ENCODE measurements around the gene EXOG.
"Not testable (repeated sequence)": the region's sequence is repeated elsewhere in the genome, so short reads cannot be mapped to it uniquely, and the experiment has no call there.

Gene EXOG

DNA sequence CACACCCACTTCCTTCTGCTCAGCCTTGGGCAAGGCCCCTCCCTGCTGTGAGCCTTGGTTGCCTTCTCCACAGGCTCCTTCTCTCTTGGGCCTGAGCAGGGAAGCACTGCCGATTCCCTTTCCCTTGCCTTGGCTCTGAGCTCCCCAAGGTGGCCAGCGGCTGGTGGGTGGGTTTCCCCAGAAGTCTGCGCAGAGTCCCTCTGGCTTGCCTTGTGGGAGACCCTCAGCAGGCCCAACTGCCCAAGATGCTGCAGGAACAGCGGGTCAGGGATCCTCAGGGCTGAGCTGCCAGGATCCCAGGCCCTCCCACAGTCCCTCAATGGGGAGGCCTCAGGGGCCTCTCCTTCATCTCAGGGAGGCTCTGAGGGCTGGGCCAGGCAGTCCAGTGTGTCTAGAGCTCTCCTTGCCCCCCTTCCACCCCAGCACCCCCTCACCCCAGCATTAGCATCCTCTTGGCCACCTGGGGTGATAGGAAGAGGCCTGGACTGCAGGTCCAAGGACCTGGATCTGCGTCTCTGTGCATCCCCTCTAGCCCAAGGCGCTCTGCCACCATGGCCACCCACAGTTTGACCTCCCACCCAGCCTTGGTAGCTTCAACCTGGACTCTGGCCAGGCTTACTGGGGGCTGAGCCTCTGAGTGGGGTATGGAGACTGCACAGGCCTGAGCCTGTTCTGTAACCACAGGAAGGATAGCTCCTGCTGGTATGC, 68.6 kb downstream of the EXOG start:
- DNase-seq, result no peak

DNA sequence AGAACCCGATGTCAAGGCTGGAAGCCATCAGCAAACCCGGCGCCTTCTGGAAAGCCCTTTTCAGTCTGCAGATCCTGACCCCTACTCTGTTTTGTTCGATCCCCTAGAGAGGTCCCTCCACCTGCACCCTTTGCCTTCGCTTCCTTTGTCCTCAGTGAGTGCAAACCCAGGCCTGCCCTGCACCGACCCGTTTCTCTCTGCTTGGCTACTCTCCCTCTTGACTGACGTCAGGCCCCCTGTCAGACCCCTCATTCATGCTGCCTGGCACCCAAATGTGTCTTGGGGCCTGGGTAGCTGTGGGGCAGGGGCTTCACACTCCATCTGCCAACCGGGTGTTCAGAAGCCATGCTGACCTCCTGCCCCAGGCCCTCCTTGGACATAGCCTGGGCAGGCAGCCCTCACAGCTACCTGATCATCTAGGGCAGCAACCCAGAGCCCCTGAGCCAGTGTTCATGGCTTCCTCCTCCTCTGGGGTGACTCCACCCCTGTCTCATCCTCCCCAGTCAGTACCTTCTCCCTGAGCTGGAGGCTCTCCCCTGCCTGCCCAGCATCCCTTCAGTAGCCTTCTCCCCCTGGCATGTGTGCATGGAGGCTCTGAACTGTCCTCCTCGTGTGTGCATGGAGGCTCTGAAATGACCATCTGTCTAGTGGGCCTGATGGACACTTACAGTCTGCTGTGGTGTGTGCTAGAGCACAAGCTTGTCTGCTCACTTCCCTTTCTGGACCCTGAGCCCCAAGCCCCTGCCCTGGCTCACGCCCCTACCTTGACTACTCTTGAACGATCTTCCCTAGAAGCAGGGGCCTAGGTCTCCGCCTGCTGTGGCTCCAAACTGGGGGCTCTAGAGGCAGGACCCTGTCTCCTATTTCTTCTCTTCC, 69.4 kb downstream of the EXOG start:
- no peak for DNase-seq

DNA sequence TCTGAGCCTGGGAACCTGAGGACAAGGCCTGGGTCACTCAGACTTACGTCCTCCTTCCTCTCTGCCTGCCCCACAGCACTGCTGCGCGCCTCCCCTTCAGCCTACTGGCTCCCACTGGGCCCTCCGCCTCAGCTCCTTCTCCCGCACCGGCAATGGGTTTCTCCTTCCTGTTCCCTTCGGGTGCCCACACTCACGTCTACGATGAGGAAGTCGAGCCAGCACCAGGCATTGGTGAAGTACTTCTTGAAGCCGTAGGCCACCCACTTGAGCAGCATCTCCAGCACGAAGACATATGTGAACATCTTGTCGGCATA, 70.0 kb downstream of the EXOG start:
- DNase-seq, result no peak

DNA sequence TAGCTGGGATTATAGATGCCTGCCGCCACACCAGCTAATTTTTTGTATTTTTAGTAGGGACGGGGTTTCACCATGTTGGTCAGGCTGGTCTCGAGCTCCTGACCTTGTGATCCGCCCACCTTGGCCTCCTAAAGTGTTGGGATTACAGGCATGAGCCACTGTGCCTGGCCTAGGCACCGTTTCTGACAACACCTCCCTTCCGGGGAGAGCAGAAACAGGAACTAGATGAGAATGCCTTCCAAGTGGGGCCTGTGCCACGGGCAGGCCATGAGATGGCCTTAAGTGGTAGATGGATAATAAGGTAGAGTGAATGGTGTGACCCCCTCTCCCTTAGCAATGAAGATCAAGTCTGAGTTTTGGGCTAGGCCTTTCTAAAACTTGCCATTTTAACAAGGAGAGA, 70.7 kb downstream of the EXOG start:
- not testable (repeated sequence) for DNase-seq

DNA sequence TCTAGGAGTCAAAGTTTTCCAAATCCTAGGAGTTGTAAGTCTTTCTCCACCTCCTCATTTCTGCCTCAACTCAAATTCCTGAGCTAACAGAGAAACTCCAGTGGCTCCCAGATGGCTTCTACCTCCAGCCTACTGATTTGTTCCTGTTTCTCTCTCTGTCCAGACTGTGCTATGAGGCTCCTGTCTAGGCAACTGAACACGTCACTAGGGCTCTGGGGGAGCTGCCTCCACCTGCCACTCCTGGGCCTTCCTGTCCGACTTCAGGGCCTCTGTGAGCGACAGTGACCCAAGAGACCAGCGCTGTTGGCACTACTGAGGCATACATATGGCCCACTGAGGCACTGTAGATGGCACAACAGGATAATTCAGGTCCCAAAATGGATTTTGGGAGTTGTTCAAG, 71.4 kb downstream of the EXOG start:
- DNase-seq, result no peak

DNA sequence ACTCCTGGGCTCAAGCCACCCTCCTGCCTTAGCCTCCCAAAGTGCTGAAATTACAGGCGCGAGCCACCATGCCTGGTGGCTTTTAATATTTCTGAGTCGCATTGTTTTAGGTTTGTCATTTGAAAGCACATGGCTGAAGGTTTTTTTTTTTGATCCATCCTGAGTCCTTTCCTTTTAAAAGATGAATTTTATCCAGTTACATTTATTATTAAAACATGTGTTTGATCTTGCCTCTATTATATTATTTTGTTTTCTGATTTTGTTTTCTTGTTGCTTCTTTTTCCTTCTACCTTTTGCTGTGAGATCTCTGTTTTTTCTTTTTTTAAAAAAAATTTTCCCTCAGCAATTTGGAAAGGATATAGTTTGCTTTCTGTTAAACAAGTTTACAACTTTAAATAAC, 77.0 kb downstream of the EXOG start:
- DNase-seq, result no peak

DNA sequence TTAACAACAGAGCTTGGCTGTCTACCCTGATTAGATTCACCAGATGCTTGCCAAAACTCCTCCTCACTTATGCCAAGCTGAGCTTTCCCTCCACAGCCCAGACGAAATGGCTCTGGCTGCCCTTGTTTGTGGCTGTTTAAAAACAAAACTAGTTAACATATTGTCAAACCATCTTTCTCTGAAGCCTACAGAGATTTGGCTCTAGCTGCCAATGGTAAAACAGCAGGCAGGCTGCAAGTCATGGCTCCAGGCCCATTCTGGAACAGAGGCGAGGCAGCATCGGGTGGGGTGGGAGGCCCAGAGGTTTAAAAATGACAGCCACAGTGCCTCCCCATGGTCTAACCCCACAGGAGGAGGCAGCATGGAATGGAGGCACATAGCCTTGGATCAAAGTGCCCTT, 77.4 kb downstream of the EXOG start:
- DNase-seq, result no peak

DNA sequence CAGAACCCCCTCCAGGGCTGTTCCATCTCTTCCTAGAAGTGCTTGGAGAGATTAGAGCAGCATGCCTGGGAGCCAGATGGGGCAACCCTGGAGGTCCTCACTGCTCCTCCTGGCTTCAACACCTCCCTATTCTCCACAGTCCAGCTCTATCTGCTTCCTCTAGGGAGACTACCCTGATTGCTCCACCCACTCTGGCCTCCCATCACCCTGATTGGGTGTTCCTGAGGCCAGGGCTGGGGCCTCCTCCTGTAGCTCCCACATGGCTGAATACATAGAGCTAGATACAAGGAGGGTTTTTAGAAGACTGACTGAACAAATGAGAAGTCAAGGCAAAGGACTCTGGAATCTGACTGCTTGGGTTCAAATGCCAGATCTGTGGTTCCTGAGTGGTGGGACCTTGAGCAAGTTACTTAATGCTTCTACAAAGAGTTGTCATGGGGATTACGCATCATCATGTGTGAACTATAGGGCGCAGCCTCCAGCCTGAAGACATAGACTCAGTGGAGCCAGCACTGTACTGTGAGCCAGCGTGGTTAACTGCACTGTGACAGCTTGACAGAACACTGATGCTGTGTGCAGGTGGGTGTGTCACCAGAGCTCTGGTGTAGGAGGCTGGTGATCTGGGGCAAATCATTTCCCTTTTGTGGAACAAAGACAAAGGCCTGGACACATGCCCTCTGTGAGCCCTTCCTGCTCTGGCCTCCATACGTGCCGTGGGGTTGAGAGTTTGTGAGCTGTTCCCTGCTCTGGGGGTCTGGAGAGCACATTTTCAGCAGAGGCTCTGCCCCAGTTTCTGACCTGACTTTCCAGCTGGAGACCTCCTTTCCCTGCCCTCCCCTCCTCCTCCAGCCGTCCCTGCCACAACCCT, 78.5 kb downstream of the EXOG start:
- no peak for DNase-seq

DNA sequence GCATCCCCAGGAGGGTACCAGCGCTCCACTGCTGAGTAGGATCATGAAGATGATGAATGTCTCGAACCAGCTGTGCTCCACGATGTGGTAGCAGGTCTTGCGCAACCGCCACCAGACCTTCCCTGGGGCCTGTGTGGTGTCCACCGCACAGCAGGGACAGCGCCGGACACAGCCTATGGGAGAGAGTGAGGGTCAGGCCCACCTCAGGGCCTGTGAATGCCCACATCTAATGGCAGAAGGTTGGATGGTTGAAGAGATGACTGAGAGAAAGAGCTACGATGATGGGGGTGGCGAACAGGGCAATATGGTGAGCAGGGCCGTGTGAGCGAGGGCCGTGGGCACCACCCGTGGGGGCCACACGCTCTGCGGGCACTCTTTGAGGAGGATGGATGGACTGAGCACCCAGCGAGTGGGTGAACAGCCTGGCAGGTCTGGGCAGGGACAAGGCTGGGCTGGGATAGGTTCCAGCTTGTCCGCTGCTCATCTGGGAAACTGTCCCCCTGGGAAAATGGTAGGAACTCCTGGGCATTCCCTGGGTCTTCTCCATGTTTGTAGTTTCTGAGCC, 79.2 kb downstream of the EXOG start:
- no peak for DNase-seq
